ENCODE data around the gene ACTA1. TPM values are rescaled to one million over a fixed set of nuclear protein-coding genes. Genes with fewer than 3 reads are reported as not detected.

Gene ACTA1
- polyA plus RNA-seq, 1 donor from 2014 or later, result not detected

- no peaks in the 10 kb centered on the region for H3K27me3 Mint-ChIP-seq
- no peak overlapping the region for H3K27ac Mint-ChIP-seq
- no peaks in the 10 kb centered on the region for H3K9me3 Mint-ChIP-seq
- no peaks in the 10 kb centered on the region for H3K4me1 Mint-ChIP-seq
- peaks cover 5% of the 10 kb centered on the region for H3K36me3 Mint-ChIP-seq
- no peak overlapping the region for H3K4me3 Mint-ChIP-seq
These were observed 20.2 kb upstream of the ACTA1 start for GRCh38 chr1:229454056-229454455.

DNA sequence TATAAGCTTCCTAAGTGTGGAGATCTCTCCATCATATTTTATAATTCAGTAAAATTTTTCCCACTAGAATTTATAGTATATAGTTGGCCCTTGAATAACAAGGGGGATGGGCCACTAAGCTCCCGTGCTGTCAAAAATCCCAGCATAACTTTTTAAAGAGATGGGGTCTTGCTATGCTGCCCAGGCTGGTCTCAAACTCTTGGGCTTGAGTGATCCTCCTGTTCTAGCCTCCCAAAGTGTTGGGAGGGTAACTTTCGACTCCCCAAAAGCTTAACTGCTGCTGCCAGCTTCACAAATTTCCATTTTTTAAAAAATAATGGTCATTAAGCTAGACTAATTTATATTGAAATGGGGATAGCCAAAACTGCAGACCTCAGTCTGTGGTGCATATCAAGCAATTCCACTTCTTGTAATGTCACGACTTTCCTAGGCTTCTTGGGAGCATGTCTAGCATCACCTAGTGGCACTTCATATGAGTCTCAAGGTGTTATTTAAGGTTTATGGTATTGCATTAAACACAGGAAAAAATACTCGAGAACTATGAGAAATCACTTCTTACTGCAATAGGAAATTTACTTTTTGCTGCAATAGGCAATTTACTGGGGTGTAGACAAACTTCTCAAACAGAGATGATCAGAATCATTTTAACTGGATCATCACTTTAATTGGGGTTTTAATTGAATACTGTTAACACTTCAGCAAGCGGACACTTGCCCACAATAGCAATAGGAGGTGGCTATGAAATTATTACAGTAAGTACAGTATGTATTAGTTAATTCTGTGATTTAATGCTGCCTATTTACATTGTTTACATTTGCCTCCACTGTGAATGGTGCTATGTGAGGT is 19.3 kb upstream of the ACTA1 start:
- peaks cover 5% of the 10 kb centered on the region for H3K36me3 Mint-ChIP-seq
- no peaks in the 10 kb centered on the region for H3K9me3 Mint-ChIP-seq
- H3K4me1 Mint-ChIP-seq, result no peaks in the 10 kb centered on the region
- H3K27me3 Mint-ChIP-seq, result no peaks in the 10 kb centered on the region
- H3K4me3 Mint-ChIP-seq, result no peak overlapping the region
- H3K27ac Mint-ChIP-seq, result no peak overlapping the region

DNA sequence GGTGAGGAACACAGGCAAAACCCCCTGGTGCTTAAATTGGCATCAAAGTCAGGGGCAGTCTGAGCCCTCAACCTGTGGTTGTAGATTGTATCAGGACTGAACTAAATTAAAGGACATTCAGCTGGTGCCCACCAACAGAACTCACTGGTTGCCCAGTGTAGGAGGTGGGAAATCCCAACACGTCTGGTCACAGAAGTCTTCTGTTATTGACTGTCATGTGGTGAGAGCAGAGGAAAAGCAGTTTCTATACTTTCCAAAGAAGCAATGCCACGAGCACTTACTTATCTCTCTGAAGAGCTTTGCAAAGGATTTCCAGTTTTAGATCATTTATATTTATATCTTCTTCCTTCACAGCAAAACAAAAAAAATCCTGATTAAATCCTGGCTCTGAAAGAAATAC is 15.0 kb upstream of the ACTA1 start:
- Mint-ChIP-seq H3K9me3 (no peaks in the 10 kb centered on the region), H3K27ac (no peak overlapping the region), H3K4me1 (peaks cover 0 to 2% (median 0%) of the 10 kb centered on the region in 3 donors), H3K36me3 (peaks cover 6% of the 10 kb centered on the region), H3K27me3 (no peaks in the 10 kb centered on the region), H3K4me3 (no peak overlapping the region)

- H3K36me3 Mint-ChIP-seq, result peaks cover 6% of the 10 kb centered on the region
These were observed 14.5 kb upstream of the ACTA1 start for GRCh38 chr1:229448354-229448753.

GRCh38 chr1:229447809-229448252 is 13.9 kb upstream of the ACTA1 start:
- H3K4me1 Mint-ChIP-seq, result peaks cover 0 to 2% (median 0%) of the 10 kb centered on the region in 3 donors
- H3K4me3 Mint-ChIP-seq, result no peak overlapping the region
- no peaks in the 10 kb centered on the region for H3K27me3 Mint-ChIP-seq
- H3K9me3 Mint-ChIP-seq, result no peaks in the 10 kb centered on the region
- peaks cover 6% of the 10 kb centered on the region for H3K36me3 Mint-ChIP-seq
- no peak overlapping the region for H3K27ac Mint-ChIP-seq

More at GRCh38 chr1:229448354-229448753, 14.5 kb upstream of the ACTA1 start:
- peaks cover 0 to 2% (median 0%) of the 10 kb centered on the region in 3 donors for H3K4me1 Mint-ChIP-seq
- H3K9me3 Mint-ChIP-seq, result no peaks in the 10 kb centered on the region
- no peak overlapping the region for H3K27ac Mint-ChIP-seq
- no peak overlapping the region for H3K4me3 Mint-ChIP-seq
- H3K27me3 Mint-ChIP-seq, result no peaks in the 10 kb centered on the region

DNA sequence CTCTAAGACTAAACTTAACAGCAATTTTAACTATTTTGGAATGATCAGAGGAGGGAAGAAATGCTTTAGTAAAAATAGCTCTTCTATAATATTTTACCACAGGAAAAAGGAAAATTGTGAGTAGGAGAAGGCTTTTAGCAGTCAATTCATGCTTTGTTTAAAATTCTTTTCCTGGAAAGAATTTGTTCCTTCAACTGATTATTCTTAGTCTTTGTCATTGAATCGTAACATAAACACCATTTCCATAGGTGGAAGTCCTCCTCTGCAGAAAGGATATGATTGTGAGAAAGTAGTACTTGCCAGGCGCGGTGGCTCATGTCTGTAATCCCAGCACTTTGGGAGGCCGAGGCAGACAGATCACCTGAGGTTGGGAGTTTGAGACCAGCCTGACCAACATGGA is 11.9 kb upstream of the ACTA1 start:
- H3K9me3 Mint-ChIP-seq, result no peaks in the 10 kb centered on the region
- H3K27me3 Mint-ChIP-seq, result no peaks in the 10 kb centered on the region
- H3K27ac Mint-ChIP-seq, result no peak overlapping the region
- H3K36me3 Mint-ChIP-seq, result peaks cover 6% of the 10 kb centered on the region
- H3K4me3 Mint-ChIP-seq, result no peak overlapping the region
- H3K4me1 Mint-ChIP-seq, result peaks cover 0 to 2% (median 0%) of the 10 kb centered on the region in 3 donors

- peaks cover 0 to 4% (median 0%) of the 10 kb centered on the region in 3 donors for H3K4me1 Mint-ChIP-seq
- H3K9me3 Mint-ChIP-seq, result no peaks in the 10 kb centered on the region
- no peak overlapping the region for H3K4me3 Mint-ChIP-seq
- H3K27me3 Mint-ChIP-seq, result peaks cover 2% of the 10 kb centered on the region
- peak overlapping the region in 1 of 3 donors; percentile 41 for H3K27ac Mint-ChIP-seq
- H3K36me3 Mint-ChIP-seq, result peaks cover 4% of the 10 kb centered on the region
These were observed 7.1 kb upstream of the ACTA1 start for GRCh38 chr1:229440851-229441537.

- Mint-ChIP-seq H3K36me3 (peaks cover 1% of the 10 kb centered on the region), H3K27ac (no peak overlapping the region), H3K9me3 (no peaks in the 10 kb centered on the region), H3K4me1 (peaks cover 0 to 2% (median 0%) of the 10 kb centered on the region in 3 donors), H3K4me3 (no peak overlapping the region), H3K27me3 (peaks cover 13% of the 10 kb centered on the region)
These were observed 4.1 kb upstream of the ACTA1 start for GRCh38 chr1:229438021-229438420.

DNA sequence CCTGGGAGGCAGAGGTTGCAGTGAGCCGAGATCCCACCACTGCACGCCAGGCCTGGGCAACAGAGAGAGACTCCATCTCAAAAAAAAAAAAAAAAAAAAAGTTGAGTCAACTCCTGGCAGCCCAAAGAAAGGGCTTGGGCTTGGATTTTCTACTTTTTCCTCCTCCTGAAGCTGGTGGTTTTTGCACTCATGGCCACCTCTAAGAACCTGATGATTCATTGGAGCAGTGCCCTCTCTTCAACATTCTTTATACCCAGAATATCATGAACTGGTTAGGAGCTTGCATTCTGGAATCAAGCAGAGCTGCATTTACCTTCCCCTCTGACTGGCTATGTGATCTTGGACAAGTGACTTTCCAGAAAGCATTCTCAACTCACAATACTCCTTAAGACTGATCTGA is 3.5 kb upstream of the ACTA1 start:
- peaks cover 0 to 2% (median 0%) of the 10 kb centered on the region in 3 donors for H3K4me1 Mint-ChIP-seq
- H3K4me3 Mint-ChIP-seq, result no peak overlapping the region
- H3K36me3 Mint-ChIP-seq, result peaks cover 1% of the 10 kb centered on the region
- peaks cover 17% of the 10 kb centered on the region for H3K27me3 Mint-ChIP-seq
- H3K27ac Mint-ChIP-seq, result no peak overlapping the region
- H3K9me3 Mint-ChIP-seq, result no peaks in the 10 kb centered on the region

DNA sequence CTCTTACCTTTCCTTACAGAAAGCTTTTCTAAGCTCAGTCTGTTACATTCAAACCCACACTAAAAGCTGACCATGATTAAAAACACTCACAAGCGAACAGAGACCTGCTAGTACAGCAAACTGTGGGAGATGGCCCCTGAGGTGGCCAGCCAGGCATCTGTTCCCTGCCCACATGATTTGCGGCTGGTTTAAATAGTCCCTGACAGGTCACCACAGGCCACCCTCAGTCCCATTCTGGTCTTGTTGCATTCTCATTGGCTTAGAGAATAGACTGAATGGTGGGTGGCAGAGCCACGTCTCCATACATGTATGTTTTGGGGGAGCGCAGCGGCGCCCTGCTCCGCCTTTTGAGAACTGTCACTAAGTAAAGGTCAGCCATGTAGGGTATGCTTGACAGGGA is 2.3 kb upstream of the ACTA1 start:
- Mint-ChIP-seq H3K4me3 (no peak overlapping the region), H3K4me1 (peaks cover 3 to 5% (median 3%) of the 10 kb centered on the region in 3 donors), H3K27ac (no peak overlapping the region), H3K9me3 (peaks cover 0 to 2% (median 0%) of the 10 kb centered on the region in 3 donors), H3K36me3 (peaks cover 1% of the 10 kb centered on the region), H3K27me3 (peaks cover 26% of the 10 kb centered on the region)

DNA sequence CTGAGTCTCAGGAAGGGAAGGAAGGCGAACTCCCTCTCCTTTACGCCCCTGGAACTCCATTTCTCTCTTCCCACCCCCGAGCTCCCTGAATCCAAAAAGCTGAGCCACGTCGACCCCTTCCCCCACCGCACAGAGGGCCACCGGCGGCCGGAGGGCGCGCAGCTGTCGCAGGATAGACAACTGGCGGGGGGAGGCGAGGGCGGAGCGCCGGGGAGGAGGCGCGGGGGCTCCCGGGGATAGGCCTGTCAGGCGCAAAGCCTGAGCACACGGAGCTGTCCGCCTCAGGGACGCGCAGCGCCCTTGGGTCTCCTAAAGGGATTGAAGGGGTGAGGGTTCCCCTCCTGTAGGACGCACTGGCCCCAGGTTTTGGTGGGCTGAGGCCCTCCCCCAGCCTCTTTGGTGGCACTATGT is 752 bp upstream of the ACTA1 start:
- Mint-ChIP-seq H3K27me3 (peaks cover 40% of the 10 kb centered on the region), H3K36me3 (peaks cover 1% of the 10 kb centered on the region), H3K27ac (no peak overlapping the region), H3K9me3 (peaks cover 0 to 2% (median 0%) of the 10 kb centered on the region in 3 donors), H3K4me3 (no peak overlapping the region), H3K4me1 (peaks cover 6 to 9% (median 7%) of the 10 kb centered on the region in 3 donors)

GRCh38 chr1:229433364-229434004 is 410 bp downstream of the ACTA1 start:
- Mint-ChIP-seq H3K27ac (no peak overlapping the region), H3K4me3 (no peak overlapping the region), H3K36me3 (peaks cover 1% of the 10 kb centered on the region), H3K9me3 (peaks cover 0 to 2% (median 0%) of the 10 kb centered on the region in 3 donors), H3K4me1 (peaks cover 6 to 9% (median 7%) of the 10 kb centered on the region in 3 donors), H3K27me3 (peaks cover 45% of the 10 kb centered on the region)

DNA sequence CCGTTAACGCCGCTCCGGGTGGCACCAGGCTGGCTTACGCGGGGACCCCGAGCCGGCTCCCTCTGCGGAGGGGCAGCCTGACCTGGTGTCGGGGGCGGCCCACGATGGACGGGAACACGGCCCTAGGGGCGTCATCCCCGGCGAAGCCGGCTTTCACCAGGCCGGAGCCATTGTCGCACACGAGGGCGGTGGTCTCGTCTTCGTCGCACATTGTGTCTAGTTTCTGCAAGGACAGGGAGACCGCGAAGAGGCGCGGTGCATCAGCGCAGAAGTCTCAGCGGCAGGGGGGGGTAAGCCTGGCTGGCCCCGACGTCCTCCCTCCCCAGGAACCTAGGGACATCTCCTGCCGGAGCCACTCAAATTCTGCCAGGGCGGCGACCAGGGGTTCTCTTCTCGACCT is 989 bp downstream of the ACTA1 start:
- peaks cover 49% of the 10 kb centered on the region for H3K27me3 Mint-ChIP-seq
- H3K4me1 Mint-ChIP-seq, result peaks cover 6 to 9% (median 7%) of the 10 kb centered on the region in 3 donors
- H3K4me3 Mint-ChIP-seq, result no peak overlapping the region
- H3K27ac Mint-ChIP-seq, result no peak overlapping the region
- no peaks in the 10 kb centered on the region for H3K36me3 Mint-ChIP-seq
- H3K9me3 Mint-ChIP-seq, result peaks cover 0 to 2% (median 0%) of the 10 kb centered on the region in 3 donors

DNA sequence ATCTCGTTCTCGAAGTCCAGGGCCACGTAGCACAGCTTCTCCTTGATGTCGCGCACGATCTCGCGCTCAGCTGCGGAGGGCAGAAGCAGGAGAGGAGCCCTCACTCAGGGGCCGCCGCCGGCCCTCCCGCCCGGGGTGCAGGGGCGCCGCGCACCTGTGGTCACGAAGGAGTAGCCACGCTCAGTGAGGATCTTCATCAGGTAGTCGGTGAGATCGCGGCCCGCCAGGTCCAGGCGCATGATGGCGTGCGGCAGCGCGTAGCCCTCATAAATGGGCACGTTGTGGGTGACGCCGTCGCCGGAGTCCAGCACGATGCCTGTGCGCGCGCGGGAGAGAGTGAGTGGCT is 1.8 kb downstream of the ACTA1 start:
- H3K27me3 Mint-ChIP-seq, result peaks cover 53% of the 10 kb centered on the region
- H3K27ac Mint-ChIP-seq, result no peak overlapping the region
- H3K4me3 Mint-ChIP-seq, result peak overlapping the region in 1 of 4 donors; percentile 21

More for the DNA sequence above, 1.8 kb downstream of the ACTA1 start:
- Mint-ChIP-seq H3K4me1 (peaks cover 6 to 9% (median 7%) of the 10 kb centered on the region in 3 donors), H3K9me3 (peaks cover 0 to 2% (median 0%) of the 10 kb centered on the region in 3 donors), H3K36me3 (no peaks in the 10 kb centered on the region)

Data from IgD-negative memory B cell (primary cell).